Kasumi-1 (cell line): Measurements from ENCODE around the gene PTPN14.
"Not testable (repeated sequence)": the region's sequence is repeated elsewhere in the genome, so short reads cannot be mapped to it uniquely, and the experiment has no call there.

ENCODE experiments used
- DNase-seq, 2 experiments: peaks; one replicate each; lab custom pipeline; 2025; lab: John Stamatoyannopoulos, UW

Gene PTPN14

DNA sequence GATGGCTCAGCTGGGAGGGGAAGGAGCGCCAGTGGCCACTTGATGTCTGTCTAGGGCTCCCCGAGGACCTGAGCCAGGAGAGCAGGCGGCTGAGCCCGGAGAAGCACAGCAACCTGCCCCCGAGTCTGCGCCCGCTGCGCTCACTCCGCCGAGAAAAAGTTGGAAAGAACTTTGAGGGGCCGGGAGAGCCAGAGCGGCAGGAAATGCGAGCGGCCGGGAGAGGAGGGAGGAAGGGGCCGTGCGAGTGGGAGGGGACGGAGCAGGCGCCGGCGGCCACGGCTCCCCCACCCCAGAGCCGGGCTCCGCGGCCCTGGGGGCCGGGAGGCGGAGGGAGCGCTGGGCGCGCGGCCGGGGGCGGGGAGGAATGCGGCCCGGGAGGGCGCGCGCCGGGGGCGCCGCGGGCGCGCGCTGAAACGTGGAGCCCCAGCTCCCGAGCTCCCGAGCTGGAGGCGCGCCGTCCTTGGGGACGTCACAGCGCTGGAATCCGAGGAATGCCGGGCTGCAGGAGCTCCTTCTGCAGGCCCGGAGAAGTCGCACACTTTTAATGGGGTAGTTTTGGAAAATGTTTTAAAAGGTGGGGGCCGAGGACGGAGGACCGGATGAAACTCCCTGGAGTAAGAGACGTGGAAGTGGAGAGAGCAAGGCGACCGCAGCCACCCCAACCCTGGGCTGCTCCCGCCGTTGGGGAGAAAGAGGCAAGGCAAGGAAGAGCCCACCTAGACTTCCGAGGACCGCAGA is at the start of gene PTPN14:
TSS of gene PTPN14 (minus strand) at position 167 of the 738 bp plus-strand sequence. CDS start 86,799 bp downstream, outside the sequence.
- peak; percentile 54 to 61 for DNase-seq

DNA sequence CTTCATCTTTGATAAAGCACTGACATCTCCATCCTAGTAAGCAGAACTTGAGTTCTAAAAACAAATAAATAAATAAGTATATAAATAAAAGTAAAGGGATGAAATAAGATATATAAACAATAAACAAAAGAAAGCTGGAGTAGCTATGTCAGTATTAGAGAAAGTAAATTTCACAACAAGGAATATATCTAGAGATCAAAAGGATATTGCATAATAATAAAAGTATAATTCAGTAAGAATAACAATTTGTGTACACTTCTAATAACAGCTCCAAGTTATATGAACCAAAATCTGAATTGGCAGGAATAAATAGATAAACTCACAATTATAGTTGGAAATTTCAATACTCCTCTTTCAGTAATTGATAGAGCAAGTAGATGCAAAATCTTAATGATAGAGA is 41.8 kb upstream of the PTPN14 start:
- no peak for DNase-seq

DNA sequence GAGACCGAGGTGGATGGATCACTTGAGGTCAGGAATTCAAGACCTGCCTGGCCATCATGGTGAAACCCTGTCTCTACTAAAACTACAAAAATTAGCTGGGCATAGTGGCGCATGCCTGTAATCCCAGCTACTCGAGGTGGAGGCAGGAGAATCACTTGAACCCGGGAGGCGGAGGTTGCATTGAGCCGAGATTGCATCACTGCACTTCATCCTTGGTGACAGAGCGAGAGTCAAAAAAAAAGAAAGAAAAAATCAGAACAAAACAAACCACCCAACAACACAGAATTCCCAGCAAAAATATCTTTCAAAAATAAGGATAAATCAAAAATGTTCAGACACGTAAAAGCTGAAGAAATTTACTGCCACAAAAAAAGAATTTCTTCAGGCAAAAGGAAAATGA is 40.5 kb upstream of the PTPN14 start:
- DNase-seq: not testable (repeated sequence)

DNA sequence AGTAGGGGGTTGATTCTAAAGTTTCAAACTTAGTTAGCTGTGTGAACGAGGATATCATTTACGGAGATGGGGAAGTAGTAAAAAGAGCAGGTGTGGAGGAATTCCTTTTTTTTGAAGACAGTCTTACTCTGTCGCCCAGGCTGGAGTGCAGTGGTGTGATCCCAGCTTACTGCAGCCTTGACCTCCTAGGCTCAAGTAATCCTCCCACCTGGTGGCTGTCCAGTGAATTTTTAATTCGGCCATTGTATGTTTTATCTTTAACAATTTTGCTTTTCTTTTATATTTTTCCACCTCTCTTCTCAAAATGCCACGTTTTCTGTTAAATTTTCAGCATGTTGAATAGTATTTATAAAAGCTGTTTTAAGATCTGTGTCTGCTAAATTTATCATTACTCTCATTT is 39.3 kb upstream of the PTPN14 start:
- DNase-seq: no peak

DNA sequence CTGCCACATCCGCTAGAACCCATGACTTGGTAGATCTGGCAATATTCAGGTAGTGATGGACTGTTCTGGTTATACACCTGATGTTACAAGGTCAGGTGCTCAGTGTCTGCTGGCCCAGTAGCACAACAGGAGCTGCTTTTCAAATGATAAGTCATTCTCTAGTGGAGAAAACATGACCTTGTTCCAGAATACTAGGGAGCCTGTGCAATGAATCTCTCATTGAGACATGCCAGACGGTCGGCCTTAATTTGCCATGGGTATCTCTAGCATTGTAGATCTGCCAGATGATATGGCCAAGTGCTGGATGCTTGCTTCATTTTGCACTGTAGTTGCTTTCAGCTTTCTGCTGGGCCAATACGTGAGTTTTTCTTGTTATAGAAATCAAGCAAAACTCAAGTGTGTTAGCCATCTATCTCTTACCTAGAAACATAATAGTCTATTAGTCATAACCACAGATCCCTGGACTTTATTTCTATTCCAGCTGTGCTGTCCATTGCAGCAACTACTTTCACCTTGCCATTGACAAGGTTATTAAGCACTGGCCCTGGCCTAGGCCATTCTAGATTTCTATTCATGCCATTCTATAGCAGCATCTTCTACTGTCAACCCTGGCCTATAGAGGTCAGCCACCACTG is 37.7 kb upstream of the PTPN14 start:
- DNase-seq: no peak

DNA sequence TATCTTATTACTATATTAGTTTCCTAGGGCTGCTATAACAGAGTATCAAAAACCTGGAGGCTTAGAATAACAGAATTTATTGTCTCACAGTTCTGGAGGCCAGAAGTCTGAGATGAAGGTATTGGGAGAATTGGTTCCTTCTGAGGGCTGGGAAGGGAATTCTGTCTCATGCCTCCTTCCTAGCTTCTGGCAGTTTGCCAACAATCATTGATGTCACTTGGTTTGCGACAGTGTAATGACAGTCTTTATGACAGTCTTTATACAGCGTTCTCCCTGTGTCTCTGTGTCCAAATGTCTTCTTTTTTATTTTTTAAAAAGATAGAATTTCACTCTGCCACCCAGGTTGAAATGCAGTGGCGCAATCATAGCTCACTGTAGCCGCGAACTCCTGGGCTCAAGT is 35.8 kb upstream of the PTPN14 start:
- DNase-seq: no peak

DNA sequence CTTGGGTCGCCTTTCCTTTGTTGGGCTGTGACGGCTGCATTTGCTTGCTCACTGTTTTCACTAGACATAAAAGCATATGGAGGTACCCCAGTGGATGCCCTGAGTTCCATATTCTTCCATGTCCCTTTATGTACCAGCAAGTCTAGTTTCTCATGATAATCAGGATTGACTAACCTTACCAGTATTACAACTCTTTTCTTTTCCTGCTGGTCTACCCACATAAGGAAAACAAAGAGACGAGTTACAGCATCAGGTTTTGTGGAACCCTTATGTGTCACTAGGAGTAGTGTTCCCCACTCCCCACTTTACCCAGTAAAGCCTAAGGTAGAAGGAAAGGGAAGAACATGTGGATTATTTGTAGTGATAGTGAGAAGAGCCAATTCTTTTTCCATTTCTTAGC is 35.2 kb upstream of the PTPN14 start:
- no peak for DNase-seq

DNA sequence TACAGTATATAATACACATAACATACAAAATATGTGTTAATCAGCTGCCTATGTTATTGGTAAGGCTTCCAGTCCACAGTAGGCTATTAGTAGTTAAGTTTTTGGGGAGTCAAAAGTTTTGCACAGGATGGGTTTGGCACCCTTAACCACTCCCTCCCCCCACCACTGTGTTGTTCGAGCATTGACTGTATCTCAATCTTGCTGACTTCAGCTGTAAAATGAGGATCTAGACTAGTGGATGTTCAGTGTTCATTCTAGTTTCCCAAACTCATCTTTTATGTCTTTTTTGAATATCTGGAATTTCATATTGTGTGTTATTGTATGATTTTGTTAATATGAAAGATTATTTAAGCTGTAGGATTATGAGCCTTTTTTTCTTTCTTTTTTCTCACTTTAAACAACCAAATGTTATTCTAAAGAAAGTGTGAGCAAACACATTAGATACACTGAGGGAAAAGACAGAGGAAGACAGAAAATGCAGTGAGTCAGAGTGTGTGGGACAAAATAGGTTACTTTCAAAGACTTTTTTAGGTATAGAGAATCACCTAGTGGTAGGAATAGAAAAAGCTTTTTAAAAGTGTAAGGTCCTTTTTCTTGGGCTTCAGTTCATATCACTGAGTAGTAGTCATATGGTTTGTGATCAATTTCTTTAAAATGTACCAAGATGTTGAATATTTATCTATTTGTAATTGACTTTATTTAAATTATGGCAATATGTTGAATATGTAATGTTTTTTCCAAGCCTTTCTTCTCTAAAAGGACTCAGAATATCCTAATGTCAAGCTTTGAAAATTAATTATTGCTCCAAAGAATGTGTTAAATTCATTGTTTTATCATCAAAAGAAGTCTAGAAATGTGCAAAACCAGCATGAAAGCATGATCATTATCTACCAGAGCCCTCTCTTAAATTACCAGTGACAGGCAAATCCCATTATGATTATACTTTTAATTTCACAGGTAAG is 33.7 kb upstream of the PTPN14 start:
- DNase-seq: peak; percentile 79 to 88

DNA sequence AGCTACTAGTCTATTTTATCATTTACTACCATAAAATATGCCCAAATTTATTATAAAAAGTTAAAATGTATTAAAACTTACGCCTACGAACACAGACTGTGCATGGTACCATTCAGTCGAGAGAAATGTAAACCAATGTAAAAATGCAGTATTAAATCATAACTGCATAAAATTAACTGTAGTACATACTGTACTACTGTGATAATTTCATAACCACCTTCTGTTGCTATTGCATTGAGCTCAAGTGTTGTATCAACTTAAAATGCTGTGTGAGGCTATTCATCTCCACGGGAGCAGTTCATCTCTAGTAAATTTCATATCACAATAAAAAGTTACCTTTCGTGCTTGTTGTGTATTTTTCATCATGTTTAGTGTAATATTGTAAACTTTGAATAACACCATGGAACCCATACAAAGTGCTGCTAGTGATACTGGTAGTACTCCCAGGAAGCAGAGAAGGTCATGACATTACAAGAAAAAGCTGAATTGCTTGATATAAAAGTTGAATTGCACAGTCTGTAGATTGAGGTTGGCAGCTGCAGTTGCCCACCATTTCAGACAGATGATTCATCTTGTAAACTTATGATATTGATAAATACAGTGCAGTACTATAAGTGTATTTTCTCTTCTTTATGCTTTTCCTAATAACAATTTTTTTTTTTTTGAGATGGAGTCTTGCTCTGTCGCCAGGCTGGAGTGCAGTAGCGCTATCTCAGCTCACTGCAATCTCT is 32.6 kb upstream of the PTPN14 start:
- DNase-seq: no peak

DNA sequence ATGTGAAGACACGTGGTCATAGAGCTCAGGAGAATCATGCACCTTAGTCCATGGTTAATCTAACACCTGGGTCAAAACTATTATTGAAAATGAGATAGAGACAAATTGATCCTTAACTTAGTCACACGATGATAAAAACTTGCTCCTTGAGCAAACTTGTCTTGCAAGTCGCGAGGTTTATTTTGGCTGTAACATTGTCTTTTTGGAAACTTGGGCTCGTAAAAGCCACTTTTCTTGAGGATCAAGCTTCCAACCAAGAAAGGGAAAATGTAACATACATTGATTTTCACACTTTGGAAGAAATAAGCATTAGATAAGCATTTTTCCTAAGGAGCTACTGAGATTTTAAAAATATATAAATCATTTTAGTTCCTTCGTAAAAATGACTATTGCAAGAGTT is 31.7 kb upstream of the PTPN14 start:
- DNase-seq: no peak

DNA sequence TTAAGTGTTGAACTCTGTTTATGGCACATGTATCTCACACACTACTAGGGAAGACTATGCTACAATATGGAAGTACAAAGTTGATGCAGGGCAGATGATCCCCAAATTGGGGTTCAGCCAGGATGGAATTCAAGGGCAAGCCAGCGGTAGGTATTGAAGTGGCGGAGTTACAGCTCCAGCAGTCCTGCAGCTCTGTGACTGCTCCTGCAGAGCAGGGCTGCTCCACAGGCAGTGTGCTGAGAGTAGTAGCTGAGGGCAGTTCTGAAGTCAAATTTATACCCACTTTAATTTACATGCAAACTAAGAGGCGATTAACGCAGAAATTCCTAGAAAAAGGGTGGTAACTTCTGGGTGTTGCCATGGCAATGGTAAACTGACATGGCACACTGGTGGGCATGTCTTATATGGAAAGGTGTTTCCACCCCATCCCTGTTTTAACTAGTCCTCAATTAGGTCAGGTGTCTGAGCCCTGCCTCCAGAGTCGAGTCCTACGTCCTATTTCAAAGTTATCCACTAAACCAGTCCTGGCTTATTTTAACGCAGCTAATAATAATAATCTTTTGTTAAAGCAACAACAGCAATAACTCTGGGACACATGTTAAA is 31.0 kb upstream of the PTPN14 start:
- DNase-seq: no peak

DNA sequence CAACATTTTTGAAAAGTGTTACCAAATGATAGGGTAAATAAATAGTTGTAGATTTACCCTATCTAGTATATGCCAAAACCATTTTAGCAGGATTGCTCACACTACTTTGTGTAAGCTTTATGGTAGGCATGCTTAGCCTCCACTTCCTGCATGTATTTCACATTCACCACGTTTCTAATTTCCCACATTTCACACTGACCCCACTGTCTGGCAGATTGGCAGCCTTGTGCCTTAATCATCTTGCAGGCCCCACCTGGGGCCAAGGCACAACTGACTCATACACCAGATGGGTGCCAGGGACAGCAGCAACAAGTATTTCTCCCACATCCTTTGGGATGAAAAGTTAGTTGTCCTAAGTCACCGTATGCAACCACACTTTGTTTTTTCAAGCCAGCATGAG is 30.4 kb upstream of the PTPN14 start:
- no peak for DNase-seq

DNA sequence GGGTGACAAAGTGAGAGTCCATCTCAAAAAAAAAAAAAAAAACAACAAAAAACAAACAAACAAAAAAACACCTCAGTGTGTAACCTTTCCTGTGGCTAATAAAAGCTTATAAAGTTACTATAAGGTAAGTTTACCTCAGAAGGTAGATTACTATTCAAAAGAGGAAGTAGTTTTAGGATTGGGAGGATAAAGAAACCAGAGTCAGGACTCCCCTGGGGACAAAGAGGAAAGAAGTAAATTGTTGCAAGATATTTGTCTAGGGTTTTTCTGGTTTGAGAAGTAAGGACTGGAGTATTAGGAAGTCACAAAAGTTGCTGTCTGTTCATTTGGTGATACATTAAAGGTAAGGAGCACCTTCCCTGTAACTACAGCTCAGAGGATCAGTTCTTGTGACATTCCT is 27.8 kb upstream of the PTPN14 start:
- DNase-seq: peak; percentile 49 to 65

DNA sequence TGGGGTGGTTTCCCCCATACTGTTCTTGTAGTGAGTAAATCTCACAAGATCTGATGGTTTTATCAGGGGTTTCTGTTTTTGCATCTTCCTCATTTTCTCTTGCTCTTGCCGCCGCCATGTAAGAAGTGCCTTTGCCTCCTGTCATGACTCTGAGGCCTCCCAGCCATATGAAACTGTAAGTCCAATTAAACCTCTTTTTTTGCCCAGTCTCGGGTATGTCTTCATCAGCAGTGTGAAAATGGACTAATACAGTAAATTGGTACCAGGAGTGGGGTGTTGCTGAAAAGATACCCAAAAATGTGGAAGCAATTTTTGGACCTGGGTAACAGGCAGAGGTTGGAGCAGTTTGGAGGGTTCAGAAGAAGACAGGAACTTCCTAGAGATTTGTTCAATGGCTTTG is 24.7 kb upstream of the PTPN14 start:
- DNase-seq: not testable (repeated sequence)

DNA sequence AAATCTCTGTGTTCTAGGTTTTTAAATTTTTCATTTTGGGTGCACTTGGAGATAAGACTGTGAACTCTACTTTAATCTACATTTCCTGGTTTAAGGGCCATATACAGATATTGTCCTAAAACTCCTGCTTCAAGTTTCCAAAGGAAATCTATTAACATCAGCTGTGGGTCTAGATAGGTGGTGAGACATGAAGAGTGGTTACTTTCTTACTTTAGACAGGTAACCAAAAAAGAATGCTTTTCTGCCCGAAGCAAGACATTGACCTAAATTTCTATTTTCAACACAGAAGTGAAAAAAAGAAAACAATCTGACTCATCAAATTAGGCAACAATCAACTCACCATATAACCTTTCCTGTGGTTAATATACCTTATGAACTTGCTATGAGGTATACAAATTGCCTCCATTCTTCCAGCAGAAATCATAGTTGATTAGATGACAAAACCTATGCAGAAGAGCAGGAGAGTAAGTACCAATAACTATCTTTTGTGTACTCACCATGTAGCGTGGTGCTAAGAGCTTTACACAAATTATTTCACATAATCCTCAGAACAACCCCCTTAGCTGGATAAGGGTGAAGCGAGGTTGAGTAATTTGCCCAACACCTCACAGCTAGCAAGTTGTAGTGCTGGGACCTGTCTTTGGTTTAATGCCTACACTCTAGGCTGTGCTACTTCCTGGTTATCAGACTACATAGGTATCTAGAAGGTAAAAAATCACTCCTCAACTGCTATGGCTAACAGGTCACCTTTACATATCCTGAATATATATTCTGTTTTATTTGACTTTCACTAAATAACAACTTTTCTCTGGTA is 23.4 kb upstream of the PTPN14 start:
- DNase-seq: no peak

DNA sequence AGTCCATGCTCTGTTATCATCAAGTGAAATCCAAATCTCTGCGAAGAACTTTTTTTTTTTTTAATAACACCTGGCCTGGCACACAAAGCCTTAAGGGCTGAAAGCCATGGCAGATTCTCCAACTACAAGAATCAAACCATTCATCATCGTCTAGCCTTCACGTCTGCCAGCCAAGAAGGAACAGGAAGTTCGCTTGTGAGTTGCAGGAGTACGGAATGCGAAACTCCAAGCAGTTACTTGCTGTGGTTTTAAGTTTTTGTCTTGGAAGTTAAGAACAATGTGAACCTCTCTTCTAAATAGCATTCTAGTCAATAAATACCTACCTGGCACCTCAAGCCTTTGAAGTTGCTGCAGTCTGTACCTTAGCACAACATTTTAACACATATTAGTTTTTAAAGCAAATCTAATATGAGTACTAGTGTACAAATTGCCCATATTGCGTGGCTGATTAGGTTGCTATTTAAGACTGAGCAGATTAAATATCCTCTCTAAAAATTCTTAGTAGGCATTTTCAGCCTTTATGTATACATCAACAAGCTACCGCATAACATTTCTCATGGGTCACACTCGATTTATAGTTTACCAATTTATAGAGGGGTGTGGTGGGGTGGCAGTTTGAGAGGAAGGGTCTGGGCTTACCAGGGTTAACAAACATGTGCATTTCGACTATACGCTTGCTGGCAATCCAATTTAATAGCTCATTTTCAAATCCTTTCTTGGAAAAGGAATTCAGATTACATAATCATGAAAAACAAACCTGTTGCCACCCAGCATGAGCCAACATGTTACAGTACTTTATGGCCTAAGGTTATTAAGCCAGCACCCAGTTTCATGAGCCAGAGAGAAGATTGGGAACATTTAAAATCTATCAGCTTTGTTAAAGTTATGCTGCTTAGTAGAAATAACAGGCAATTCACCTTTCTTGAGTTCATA is 22.2 kb upstream of the PTPN14 start:
- no peak for DNase-seq

DNA sequence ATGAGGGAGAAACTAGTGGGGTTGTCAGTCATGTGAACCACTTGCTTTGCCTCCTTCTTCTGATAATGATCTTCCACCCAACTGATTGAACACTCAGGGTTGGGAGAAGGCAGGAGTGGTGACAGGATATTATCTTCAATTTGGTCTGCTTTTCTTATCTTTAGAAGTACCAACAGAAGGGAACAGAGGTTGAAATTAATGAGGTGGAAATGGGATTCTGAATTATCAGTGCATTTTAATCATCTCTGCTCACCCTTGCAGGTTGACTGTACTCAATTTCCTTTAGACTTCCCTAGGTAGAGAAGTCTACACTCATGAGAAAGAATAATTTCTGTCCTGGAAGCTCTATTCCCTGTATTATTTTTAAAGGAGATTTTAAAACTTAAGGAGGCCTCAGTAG is 19.9 kb upstream of the PTPN14 start:
- no peak for DNase-seq

DNA sequence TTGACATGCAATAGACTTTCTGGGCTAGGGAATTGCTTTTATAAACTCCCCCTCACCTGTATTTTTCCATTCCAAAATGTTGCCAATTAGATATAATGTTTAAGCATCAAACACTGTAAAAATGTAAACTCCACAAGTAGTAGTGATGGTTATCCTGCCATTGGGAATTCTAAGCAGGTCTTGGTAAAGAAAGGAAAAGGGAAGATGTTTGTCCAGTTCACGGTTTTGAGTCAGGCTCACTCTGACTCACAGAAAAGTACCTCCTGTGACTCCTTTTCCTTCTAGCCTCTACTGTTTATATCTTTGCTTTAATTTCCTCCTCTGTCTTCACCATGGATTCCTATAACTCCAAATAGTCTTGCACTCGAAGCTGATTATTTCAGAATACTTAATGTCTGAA is 19.0 kb upstream of the PTPN14 start:
- no peak for DNase-seq

DNA sequence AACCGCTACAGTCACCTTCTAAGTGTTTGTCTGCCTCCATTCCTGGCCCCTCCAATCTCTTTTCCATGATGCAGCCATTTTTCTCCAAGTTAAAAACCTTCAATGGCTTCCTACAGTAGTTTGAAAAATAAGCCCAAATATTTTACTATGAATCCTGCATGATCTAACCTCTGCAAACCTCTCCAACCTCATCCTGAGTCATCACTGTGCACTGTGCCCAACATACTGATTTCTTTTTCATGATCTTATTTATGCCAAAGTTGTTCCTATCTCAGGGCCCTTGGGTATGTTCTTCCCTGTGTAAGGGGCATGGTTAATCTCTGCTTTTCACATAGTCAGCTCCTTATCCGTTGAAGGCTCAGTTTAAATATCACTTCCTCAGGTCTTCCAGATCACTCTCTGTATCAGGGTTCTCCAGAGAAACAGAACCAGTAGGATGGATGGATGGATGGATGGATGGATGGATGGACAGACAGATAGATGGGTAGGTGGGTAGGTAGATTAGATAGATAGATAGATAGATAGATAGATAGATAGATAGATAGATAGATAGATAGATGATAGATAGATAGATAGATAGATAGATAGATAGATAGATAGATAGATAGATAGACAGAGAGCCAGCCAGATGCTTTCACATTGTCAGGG is 18.1 kb upstream of the PTPN14 start:
- no peak for DNase-seq
